Vagina (tissue), 2 donors: ENCODE measurements around the gene BAIAP2L1. TPM values are rescaled to one million over a fixed set of nuclear protein-coding genes. Genes with fewer than 3 reads are reported as not detected.

Experiments
- DNase-seq, 2 donors: peaks; one replicate each; pipeline ENCODE4 v3.0.0-alpha.2; 2017; ENCODE audit errors: extremely low spot score in 2 of 2
- H3K27ac ChIP-seq: fragments of 200-600 bp; sonication (generic); one replicate; pipeline ENCODE4 v1.5.1; 2019
- H3K27me3 ChIP-seq: fragments of 200-600 bp; sonication (generic); one replicate; pipeline ENCODE4 v1.5.1; 2019
- H3K36me3 ChIP-seq, 2 donors: fragments of 200-600 bp; sonication (generic); one replicate each; pipeline ENCODE4 v1.5.1; 2017 to 2019
- H3K4me1 ChIP-seq: fragments of 200-600 bp; sonication (generic); one replicate; pipeline ENCODE4 v1.5.1; 2019
- H3K4me3 ChIP-seq, 2 donors: fragments of 200-600 bp; sonication (generic); 1 replicate in 1 of 2; 2 replicates in 1 of 2; pipeline ENCODE4 v1.5.1; 2016 to 2019
- H3K9me3 ChIP-seq: fragments of 200-600 bp; sonication (generic); one replicate; pipeline ENCODE4 v1.5.1; 2019
- CTCF ChIP-seq, 3 experiments: fragments of 450-650 bp in 2 of 3; fragments of 200-600 bp in 1 of 3; sonication (generic) in 1 of 3; IDR thresholded peaks; one replicate each; pipeline ENCODE4 v1.5.1; 2017 to 2019; ENCODE audit warnings: antibody characterized with exemption in 3 of 3, mild to moderate bottlenecking in 2 of 3, moderate library complexity in 2 of 3
- POLR2A ChIP-seq, 2 donors: fragments of 450-650 bp; IDR thresholded peaks; one replicate each; pipeline ENCODE4 v1.6.1; 2017; ENCODE audit warnings: antibody characterized with exemption in 2 of 2, mild to moderate bottlenecking in 2 of 2, moderate library complexity in 2 of 2
- POLR2AphosphoS5 ChIP-seq, 2 donors: sonication (generic); formaldehyde crosslinking; IDR thresholded peaks; one replicate each; pipeline ENCODE4 v1.9.0; 2017; ENCODE audit warnings: antibody characterized with exemption in 2 of 2, mild to moderate bottlenecking in 2 of 2, low read depth in 1 of 2; ENCODE audit not compliant: insufficient read depth in 1 of 2
- intact Hi-C: fragments of 100-400 bp; cut with DNase I; formaldehyde crosslinking; loops from one replicate; pipeline ENCODE4 v1.15.1; 2023
- total RNA-seq: library from RNA; depleted of rRNA; stranded (reverse); fragments of >200 nt; gene quantifications from one replicate; pipeline ENCODE4 v1.2.3, GENCODE V29; 2016

The BAIAP2L1 gene
- total RNA-seq, 1 donor from 2014 or later: 17.2 TPM

- Histone ChIP-seq H3K27ac (no peak overlapping the region), H3K36me3 (no peaks in the 10 kb centered on the region), H3K9me3 (no peaks in the 10 kb centered on the region), H3K27me3 (no peaks in the 10 kb centered on the region), H3K4me3 (no peak overlapping the region), H3K4me1 (no peaks in the 10 kb centered on the region)
- intact Hi-C loops: no loop called here
- TF ChIP-seq POLR2A (IDR thresholded peaks at IDR 0.05): no peak
- TF ChIP-seq POLR2AphosphoS5 (IDR thresholded peaks at IDR 0.05; ENCODE audit: insufficient read depth in 1 of 2, low read depth in 1 of 2): no peak
- no peak for TF ChIP-seq CTCF (IDR thresholded peaks at IDR 0.05)
- no peak for DNase-seq
Observed at GRCh38 chr7:98334081-98334480, 66.8 kb downstream of the BAIAP2L1 start.

GRCh38 chr7:98330926-98331529 lies 69.9 kb downstream of the BAIAP2L1 start:
- Histone ChIP-seq H3K4me1 (no peaks in the 10 kb centered on the region), H3K9me3 (no peaks in the 10 kb centered on the region), H3K4me3 (no peak overlapping the region), H3K27ac (no peak overlapping the region), H3K36me3 (no peaks in the 10 kb centered on the region), H3K27me3 (no peaks in the 10 kb centered on the region)
- TF ChIP-seq CTCF (IDR thresholded peaks at IDR 0.05) (no peak), POLR2AphosphoS5 (IDR thresholded peaks at IDR 0.05; ENCODE audit: insufficient read depth in 1 of 2, low read depth in 1 of 2) (no peak), POLR2A (IDR thresholded peaks at IDR 0.05) (no peak)
- intact Hi-C loops: no loop called here
- DNase-seq: no peak

- Histone ChIP-seq H3K27me3 (no peaks in the 10 kb centered on the region), H3K4me1 (no peaks in the 10 kb centered on the region), H3K27ac (no peak overlapping the region), H3K9me3 (no peaks in the 10 kb centered on the region), H3K36me3 (no peaks in the 10 kb centered on the region), H3K4me3 (no peak overlapping the region)
- TF ChIP-seq POLR2AphosphoS5 (IDR thresholded peaks at IDR 0.05; ENCODE audit: insufficient read depth in 1 of 2, low read depth in 1 of 2) (no peak), POLR2A (IDR thresholded peaks at IDR 0.05) (no peak), CTCF (IDR thresholded peaks at IDR 0.05) (no peak)
- no peak for DNase-seq
- intact Hi-C loops: no loop called here
Observed at GRCh38 chr7:98329791-98330373, 71.0 kb downstream of the BAIAP2L1 start.

GRCh38 chr7:98329100-98329790 lies 71.6 kb downstream of the BAIAP2L1 start:
- Histone ChIP-seq H3K27ac (no peak overlapping the region), H3K9me3 (no peaks in the 10 kb centered on the region), H3K4me3 (no peak overlapping the region), H3K27me3 (no peaks in the 10 kb centered on the region), H3K36me3 (no peaks in the 10 kb centered on the region), H3K4me1 (no peaks in the 10 kb centered on the region)
- no peak for DNase-seq
- TF ChIP-seq CTCF (IDR thresholded peaks at IDR 0.05) (no peak), POLR2AphosphoS5 (IDR thresholded peaks at IDR 0.05; ENCODE audit: insufficient read depth in 1 of 2, low read depth in 1 of 2) (no peak), POLR2A (IDR thresholded peaks at IDR 0.05) (no peak)
- intact Hi-C loops: no loop called here

- no peak for TF ChIP-seq CTCF (IDR thresholded peaks at IDR 0.05)
- no peak for TF ChIP-seq POLR2AphosphoS5 (IDR thresholded peaks at IDR 0.05; ENCODE audit: insufficient read depth in 1 of 2, low read depth in 1 of 2)
- no peak for TF ChIP-seq POLR2A (IDR thresholded peaks at IDR 0.05)
- Histone ChIP-seq H3K4me1 (no peaks in the 10 kb centered on the region), H3K4me3 (no peak overlapping the region), H3K27ac (no peak overlapping the region), H3K36me3 (no peaks in the 10 kb centered on the region), H3K27me3 (no peaks in the 10 kb centered on the region), H3K9me3 (no peaks in the 10 kb centered on the region)
- no peak for DNase-seq
- intact Hi-C loops: no loop called here
Observed at GRCh38 chr7:98324782-98325181, 76.1 kb downstream of the BAIAP2L1 start.
